ENCODE data around the gene PACSIN2.
"Not testable (repeated sequence)": the region's sequence is repeated elsewhere in the genome, so short reads cannot be mapped to it uniquely, and the experiment has no call there.

Gene PACSIN2

DNA sequence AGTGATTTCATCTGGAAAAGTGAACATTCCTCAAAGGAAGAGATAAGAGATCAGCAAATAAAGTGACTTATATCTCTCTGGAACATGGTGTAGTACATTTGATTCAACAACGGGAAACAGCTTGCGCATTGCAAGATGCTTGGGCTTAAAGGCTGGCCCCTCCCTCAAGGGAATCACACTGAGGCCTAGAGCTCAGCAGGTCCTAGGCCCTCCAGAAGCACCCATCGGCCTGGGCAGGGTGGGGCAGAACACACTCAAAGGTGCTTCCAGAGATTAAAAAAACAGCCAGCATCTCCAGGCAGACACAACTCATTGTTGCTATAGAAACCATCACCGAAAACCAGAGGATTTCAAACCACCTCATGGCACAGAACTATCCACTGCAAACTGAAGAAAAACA, 88.8 kb downstream of the PACSIN2 start:
- peak; percentile 82 for DNase-seq (ENCODE audit: low spot score)

DNA sequence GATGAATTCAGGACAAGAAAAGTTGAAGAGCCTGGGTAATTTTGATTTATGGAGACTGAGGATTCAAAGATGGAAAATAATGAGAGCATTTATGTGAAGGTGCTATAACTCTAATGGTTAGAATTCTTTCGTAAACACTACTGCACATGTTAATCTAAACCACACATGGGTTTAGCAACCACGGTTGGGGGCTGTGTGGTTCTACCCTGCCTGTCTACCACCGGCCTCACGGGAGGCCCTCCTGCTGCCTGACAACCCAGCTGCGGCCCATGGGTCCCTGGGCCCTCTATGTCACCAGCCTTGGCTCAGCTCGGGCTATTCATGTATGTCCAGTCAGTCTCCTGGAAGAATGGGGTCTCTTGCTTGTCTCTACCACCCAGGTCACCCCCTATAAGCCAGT, 89.4 kb downstream of the PACSIN2 start:
- no peak for DNase-seq (ENCODE audit: low spot score)

DNA sequence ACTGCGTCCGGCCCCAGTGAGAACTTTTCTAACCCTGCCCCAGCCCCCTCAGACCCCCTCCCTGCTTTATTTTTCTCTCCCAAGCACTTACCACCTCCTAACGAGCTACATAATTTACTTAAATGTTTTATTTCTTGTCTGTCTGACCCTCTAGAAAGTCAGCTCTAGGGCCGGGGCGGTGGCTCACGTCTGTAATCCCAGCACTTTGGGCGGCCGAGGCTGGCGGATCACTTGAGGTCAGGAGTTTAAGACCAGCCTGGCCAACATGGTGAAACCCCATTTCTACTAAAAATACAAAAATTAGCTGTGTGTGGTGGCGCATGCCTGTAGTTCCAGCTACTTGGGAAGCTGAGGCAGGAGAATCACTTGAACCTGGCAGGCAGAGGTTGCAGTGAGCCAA, 89.9 kb downstream of the PACSIN2 start:
- DNase-seq (ENCODE audit: low spot score): not testable (repeated sequence)

DNA sequence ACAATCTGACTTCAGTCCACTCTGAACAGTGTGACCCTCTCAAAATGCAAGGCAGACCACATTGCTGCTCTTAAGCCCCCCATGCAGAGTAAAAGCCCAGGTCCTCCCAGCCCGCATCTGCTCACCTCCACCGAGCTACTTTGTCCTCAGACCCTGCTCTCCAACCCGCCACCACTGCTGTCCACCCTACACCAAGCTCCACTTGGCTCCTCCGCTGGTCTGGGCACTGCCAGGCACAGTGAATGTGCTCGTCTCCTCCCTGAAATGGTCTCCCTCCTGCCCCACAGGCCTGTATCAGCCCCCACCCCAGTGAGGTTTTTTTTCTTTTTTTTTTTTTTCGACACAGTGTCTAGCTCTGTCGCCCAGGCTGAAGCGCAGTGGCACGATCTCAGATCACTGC, 90.5 kb downstream of the PACSIN2 start:
- no peak for DNase-seq (ENCODE audit: low spot score)

DNA sequence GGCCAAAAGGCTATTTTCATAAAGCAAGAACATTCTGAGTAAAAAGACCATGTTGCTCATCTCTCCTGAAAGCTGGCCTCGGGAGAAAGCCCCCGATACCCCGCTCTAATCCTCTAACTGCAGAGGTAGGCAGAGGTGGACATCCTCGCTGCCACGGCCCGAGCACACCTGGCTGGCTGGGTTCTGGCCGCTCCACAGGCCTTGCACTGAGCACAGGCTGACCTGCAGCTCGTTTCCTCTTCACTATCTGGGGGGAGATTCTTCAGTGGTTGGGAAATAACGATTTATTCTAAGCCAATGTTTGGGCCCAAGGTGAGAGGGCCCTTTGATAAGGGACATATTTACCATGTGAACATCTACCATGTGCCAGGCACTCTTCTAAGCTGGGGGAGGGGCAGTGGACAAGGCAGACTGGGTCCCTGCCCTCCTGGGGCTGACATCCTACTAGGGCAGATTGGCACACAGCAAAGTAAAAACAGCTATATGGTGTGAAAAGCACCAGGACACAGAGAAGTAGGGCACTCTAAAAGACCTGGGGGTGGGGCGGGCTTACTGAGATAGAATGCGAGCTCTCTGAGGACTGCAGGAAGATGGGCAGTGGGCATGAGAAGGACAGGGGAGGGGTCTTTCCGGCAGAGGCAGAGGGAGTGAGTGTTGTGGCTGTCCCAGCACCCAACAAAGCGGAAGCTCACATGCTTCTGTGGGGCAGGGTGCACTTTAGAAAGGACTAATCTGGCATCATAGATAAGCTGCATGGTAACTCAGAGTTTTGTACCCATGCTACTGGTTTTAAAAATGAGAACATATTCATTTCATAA, 92.4 kb downstream of the PACSIN2 start:
- peak; percentile 66 for DNase-seq (ENCODE audit: low spot score)

DNA sequence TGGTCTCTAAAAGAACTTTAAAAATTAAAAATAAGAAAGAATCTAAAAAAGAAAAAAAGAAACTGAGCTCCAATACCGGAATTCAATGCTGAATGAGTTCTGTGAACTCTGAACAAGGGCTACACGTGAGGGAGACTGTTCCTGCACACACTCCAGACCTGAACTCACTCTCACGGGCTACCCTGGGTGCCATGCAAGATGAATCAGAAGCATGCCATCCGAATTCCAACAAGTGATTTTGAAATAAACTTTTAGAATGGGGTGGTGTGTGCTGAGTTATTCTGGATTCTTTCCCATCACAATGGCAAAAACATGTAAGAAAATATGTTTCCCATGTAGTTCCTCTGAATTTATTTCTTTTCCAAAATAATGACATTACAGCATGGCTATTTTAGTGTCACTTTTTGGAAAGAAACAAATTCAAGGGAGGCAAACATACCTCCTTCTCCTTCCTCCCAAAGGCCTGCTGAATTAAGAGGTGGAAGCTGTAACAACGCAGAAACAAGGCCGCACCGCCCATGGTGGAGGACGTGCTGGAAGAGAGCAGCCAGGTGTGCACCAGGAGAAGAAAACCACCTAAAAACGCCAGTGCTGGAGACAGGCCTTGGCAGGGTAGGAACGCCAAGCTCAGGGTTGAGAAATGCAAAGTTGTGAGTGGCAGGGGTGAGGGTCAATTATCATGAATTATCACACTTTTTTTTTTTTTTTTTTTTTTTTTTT, 94.7 kb downstream of the PACSIN2 start:
- no peak for DNase-seq (ENCODE audit: low spot score)

DNA sequence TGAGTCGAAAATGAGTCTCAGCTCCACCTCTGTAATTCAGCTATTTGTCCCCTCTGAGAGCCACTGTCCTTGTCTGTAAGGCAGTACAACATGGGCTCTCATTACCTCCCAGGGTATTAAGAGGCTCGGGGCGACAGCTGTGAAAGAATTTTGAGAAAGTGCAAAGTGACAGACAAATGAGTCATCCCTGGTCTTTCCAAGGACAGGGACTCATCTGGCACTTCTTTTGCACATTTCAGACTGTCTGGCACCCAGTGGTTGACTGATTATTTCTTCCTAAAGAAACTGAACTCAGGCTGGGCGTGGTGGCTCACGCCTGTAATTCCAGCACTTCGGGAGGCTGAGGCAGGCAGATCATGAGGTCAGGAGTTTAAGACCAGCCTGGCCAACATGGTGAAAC, 95.8 kb downstream of the PACSIN2 start:
- DNase-seq (ENCODE audit: low spot score): no peak

DNA sequence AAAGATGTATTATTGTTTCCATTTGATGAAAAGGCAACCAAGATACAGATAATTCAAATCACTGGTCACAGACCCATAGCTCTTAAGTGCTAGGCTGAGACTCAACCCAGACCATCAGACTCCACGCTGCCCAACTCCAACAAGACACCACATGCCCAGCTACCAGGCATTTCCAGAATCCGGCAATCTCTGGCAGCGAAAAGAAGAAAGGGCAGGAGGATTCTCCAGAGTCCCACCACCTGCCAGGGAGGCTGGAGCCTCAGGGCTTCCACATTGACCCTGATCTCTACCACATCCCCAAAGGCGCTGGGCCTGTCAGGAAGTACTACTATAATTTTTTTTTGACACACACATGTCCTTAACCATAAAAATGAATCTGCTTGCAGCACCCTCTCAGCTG, 96.4 kb downstream of the PACSIN2 start:
- DNase-seq (ENCODE audit: low spot score): no peak

DNA sequence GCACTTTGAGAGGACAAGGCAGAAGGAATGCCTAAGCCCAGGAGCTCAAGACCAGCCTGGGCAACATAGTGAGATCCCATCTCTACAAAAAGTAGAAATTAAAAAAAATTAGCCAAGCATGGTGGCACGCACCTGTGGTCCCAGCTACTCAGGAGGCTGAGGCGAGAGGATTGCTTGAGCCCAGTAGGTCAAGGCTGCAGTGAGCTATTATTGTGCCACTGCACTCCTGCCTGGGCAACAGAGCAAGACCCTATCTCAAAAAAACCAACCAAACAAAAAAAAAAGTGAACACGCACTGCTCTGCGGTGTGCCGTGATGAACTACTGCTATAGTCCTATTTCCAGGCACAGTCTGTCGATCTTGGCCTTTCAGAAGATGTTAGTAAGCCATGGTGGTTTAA, 97.6 kb downstream of the PACSIN2 start:
- not testable (repeated sequence) for DNase-seq (ENCODE audit: low spot score)

DNA sequence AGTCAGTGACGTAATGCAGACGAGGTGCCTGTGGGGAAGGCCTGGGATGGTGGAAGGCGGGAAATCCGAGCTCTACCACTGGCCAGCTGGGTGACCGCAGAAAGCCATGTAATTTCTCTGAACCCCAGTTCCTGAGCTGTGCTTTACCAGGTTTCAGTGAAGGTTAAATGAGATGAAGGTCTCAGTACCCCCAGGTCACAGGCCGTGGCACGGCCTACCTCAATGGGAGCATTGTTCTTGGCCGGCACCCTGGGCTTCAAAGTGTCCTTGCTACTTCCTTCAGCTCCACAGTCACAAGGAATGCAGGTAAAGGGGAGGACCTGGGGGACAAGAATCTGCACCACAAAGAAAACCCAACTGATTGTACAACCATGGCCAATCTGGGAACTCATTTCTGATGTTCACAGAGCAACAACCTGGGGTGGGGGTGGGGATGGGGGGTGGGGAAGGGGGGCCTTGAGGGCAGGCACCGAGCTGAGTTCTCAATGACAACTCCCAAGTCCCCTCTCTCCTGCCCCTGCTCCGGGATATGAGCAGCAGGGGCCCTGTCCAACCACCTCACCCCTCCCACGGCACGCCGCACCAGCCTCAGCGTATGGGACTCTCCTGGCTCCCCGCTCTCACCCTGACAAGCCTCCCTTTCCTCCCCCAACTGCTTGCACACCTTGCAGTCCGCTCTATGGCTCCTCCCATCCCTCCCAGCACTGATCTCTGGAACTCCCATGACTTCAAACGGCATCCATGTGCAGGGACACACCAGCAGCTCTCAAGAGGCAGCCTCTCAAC, 98.8 kb downstream of the PACSIN2 start:
- DNase-seq (ENCODE audit: low spot score): no peak

DNA sequence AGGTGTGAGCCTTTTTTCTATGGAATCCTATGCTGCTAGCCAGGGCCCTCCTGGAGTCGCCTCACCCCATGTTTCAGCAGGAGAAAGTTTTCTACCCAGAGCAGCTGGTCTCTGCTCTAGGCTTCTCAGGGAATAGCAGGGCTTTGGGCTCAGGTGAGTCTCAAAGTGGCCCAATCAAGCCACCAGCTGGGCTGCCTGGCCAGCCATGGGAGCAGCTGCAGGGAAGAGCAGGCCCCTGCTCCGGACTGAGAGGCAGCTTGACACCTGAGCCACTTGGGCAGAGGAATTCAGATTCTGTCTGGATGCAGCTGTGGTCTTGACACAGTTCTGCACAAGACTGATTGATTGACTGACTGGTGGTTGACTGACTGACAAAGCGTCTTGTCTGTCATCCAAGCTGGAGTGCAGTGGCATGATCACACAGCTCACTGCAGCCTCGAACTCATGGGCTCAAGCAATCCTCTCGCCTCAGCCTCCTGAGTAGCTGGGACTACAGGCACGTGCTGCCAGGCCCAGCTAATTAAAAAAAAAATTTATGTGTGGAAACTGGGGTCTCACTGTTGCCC, 100.4 kb downstream of the PACSIN2 start:
- DNase-seq (ENCODE audit: low spot score): no peak

DNA sequence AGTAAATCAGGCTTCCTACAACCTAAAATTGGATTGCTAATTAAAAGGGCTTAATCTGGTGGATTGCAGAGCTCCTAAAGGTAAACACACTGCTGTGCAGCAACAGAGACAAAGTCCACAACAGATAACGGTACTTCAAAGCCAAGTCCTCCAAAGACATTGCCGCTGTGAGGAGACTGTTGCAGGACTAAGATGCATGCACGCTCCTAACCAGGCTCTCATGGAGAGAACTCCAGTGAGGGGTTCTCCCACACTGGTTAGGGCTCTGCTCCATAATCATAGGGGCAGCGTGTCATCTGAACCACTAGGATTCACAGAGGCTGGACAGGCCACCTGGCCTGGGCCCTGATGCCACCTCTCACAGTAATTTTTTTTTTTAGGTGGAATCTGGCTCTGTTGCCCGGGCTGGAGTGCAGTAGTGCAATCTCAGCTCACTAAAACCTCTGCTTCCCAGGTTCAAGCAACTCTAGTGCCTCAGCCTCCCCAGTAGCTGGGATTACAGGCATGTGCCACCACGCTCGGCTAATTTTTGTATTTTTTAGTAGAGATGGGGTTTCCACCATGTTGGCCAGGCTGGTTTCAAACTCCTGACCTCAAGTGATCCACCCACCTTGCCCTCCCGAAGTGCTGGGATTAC, 101.0 kb downstream of the PACSIN2 start:
- no peak for DNase-seq (ENCODE audit: low spot score)

DNA sequence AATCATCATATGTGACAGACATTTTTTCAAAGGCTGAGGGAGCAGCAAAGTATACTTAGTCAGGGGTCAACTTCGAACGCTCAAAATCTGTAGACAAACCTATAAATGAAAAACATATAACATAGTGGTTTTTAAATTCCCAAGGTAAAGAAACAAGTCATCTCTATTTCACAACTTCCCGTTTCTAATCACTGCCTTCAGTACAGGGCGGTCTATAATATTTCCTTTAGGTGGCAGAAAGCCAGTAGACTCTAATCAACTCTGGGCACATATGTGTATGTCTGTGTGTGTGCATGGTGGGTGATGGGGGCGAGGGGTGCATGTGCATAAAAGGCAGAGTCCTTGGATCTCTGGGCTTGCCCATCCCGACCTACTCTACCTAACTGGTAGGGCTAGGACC, 102.9 kb downstream of the PACSIN2 start:
- DNase-seq (ENCODE audit: low spot score): peak; percentile 44

DNA sequence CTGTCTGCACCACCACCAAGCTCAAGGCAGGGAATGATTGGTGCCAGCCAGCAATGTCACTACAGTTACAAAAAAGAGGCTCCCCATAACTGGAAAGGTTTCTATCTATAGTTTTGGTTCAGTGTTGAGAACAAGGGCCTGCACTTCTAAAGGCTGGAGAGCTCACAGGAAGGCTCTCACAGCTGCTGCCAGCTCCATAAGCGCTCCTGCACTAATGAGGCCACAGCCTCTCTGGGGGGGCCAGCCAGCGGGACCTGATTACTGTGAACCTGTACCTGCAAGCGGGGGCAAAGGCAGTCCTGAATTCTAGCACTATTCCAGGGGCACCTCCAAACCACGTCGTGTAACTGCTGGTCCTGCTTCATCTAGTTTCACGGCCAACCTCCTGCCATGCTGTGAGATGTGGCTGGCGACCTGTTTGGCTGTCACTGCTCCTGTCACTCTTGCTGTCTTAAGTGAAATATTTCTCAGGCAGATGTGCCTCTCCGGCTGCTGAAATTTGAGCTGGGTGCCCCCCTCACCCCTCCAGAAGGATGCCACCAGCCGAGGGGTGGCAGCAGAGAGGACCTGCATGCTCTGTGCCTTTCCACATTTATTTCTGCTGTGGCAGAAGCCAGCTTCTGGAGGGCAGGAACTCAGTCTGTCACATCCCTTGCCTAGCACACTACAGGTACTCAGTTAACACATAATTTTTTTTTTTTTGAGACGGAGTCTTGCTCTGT, 104.6 kb downstream of the PACSIN2 start:
- no peak for DNase-seq (ENCODE audit: low spot score)

DNA sequence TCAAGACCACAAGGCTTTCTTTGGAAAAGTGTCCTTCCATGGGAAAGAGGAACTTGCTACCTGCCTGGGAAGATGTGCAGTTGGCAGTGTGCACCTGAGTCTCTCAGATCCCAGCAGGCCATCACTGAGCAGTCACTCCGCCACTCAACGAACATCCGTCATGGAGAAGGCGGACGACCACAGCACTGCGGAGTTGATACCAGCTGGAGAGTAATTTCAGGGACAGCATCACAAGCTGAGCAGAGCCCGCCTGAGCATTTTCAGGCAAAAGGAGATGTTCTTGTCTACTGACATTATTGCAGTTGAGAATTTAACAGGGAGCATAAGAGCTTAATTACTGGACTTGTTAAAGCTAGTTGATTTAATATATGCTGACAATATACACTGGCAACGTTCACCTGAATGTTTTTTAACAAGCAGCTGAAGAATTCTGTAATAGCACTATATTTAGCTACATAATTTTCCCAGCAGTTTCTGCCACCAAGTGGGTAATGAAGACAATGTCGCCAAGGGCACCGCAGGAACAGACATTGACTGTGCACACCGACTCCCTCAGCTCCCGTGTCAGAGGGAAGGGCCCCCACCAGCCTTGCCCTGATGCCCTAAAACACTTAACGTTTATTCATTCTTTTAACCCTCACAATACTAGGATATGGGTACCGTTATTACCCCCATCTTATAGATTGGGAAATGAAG, 105.4 kb downstream of the PACSIN2 start:
- no peak for DNase-seq (ENCODE audit: low spot score)

DNA sequence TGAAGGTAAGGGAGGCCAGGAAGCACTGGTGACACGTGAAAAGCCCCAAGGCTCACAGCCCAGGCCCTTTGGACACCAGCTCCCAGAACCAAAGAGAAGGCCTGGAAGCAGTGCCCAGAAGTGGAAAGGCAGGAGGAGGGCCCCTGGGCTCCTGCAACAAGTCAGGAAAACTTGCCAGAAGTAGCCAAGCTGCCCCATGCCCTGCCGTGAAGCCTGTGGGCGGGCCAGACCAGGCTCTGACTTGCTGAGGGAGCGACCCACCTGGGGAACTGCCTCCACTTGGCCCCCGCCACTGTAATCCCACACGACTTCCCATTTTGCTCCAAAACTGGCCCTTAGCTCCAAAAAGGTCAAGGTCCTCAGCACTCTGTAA, 106.6 kb downstream of the PACSIN2 start:
- no peak for DNase-seq (ENCODE audit: low spot score)

DNA sequence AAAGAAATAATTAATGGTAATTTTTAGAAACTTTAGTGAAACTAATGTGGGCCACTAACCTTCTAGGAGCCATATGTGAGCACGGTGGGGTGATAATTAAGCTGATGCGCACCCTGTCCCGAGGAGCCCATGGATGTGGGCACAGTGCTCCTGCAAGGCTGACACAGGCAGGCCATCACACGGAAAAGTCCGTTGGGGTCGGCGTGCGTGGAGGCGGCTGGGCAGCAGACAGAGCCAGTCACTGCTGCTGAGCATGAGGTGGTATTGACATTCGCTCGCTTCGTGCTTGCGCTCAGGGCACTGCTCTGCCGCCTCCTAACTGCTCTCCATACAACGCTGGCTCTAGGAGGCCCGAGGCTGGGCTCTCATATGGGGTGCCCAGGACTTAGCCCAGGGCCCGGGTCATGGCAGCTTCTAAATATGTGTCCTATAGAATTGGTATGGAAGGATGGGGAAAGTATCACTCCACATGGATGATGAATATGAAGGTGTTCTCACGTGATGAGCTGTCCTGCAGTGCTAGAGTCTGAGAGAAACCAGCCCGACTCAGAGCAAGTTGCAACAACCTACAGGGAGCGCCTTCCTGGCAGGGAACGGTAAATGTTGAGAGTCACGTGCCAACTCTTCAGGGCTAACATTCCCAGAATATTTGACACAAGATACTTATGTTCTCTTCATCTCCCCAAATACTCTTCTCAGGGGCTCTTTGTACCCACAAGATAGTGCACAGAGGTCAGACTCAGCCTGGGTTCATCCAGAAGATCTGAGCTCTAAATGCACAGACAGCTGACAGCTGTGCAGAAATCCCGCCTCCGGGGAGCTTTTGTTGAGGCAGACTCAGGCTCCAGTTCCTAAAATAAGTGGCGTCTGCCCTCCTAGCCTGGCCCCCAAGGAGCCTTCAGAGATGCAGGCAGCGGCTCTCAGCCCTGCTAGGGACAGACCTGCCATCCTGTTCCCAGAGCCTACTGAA, 107.3 kb downstream of the PACSIN2 start:
- no peak for DNase-seq (ENCODE audit: low spot score)

DNA sequence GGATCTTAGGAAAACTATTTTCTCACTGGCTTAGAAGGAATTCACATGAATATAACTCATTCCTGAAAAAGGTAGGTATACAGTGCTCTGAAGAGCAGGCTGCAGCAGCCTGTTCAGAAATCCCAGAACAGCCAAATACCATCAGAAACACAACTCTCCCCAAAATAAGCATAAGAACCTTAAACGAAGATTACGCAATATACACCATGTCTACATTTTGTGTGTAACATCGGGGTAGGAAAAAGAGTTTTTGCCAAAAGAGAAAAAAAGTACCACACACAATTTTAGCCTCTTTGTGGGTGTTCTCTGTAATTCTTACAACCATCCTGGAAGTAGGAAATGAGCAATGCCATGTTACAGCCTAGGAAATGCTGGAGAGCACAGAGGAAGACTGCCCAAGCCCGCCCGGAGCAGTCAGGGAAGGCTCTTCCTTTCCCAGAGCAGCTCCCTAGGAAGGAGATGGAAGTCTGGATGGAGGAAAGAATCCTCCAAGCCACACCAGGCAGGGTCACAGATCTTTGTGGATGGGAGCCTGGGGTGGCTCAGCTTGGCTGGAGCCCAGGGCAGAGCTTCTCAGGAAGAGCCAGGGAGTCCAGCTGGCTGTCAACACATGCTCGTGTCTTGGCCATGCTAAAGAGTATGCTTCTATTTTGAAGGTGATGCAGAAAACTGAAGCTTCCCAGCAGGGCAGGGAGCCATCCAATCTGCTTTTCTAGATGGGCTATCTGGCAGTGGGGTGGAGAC, 108.2 kb downstream of the PACSIN2 start:
- DNase-seq (ENCODE audit: low spot score): no peak

DNA sequence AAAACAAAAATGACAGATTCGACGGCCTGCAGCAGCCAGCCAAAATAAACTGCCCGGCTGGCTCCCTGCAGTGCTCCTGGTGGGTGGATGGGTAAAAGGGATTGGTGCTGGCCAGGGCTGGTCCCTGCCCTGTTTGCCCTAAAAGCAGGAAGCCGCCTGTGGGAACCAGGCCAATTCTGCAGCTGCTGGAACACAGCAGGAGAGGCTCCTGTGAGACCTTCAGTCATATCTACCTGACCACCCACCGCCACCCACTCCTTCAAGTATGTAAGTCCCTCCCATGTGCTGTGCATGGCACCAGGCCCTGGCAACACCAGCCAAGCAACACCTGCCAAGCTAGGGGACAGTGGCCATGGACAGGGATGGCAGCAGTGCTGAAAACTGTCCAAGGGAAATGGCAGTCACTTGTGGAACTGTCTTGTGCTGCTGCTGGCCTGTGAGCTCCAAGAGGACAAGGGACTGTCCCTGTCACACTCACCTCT, 109.2 kb downstream of the PACSIN2 start:
- DNase-seq (ENCODE audit: low spot score): no peak

All from hematopoietic multipotent progenitor cell treated with erythropoietin and hydrocortisone succinate and interleukin-3 and kit ligand, for 15 days (in vitro differentiated cells).